GM10266 (cell line): Measurements from ENCODE around the gene ZFP37.
A peak's percentile ranks its signal among the peaks of the same experiment; 100 is the strongest.
"Not testable (repeated sequence)": the region's sequence is repeated elsewhere in the genome, so short reads cannot be mapped to it uniquely, and the experiment has no call there.

Experiments used
- DNase-seq: peaks from one replicate; pipeline ENCODE4 v3.0.0; 2012; ENCODE audit errors: extremely low spot score
- TF ChIP-seq, protein P1 (sequence below): IDR thresholded peaks from 2 replicates; pipeline ENCODE4 v1.5.1; 2012; ENCODE audit warnings: mild to moderate bottlenecking, low read depth; ENCODE audit not compliant: control insufficient read depth, insufficient read depth; ENCODE audit errors: missing control alignments

The ZFP37 gene

GRCh38 chr9:113056191-113057106 is at the start of gene ZFP37:
TSS of gene ZFP37 (minus strand) at chr9:113056724. CDS start at chr9:113056688, 36 bp downstream.
- TF ChIP-seq, protein P1, sequence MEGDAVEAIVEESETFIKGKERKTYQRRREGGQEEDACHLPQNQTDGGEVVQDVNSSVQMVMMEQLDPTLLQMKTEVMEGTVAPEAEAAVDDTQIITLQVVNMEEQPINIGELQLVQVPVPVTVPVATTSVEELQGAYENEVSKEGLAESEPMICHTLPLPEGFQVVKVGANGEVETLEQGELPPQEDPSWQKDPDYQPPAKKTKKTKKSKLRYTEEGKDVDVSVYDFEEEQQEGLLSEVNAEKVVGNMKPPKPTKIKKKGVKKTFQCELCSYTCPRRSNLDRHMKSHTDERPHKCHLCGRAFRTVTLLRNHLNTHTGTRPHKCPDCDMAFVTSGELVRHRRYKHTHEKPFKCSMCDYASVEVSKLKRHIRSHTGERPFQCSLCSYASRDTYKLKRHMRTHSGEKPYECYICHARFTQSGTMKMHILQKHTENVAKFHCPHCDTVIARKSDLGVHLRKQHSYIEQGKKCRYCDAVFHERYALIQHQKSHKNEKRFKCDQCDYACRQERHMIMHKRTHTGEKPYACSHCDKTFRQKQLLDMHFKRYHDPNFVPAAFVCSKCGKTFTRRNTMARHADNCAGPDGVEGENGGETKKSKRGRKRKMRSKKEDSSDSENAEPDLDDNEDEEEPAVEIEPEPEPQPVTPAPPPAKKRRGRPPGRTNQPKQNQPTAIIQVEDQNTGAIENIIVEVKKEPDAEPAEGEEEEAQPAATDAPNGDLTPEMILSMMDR, result no peak
- peak; percentile 64 for DNase-seq

- DNase-seq, result not testable (repeated sequence)
These were observed 48.8 kb upstream of the ZFP37 start for GRCh38 chr9:113105345-113105744.

GRCh38 chr9:113095561-113095960 is 39.0 kb upstream of the ZFP37 start:
- no peak for DNase-seq
- TF ChIP-seq, protein P1, result no peak

DNA sequence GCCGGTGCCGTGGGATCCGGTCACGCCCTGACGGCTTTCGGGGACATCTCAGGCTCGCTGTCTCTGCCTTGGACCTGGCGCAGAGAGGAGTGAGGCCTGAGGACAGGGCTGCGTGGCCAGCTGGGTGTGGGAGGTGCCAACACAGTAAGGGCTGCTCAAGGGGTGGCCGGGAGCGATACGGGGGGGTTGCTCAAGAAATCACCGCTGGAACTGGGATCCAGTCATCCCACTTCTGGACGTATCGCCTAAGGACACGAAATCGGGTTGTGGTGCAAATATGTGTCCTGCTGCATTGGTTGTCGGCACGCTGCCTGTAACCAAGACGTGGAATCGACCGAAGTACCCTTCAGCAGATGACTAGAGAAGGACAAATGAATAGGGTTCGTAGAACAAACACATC is 33.4 kb upstream of the ZFP37 start:
- not testable (repeated sequence) for DNase-seq

DNA sequence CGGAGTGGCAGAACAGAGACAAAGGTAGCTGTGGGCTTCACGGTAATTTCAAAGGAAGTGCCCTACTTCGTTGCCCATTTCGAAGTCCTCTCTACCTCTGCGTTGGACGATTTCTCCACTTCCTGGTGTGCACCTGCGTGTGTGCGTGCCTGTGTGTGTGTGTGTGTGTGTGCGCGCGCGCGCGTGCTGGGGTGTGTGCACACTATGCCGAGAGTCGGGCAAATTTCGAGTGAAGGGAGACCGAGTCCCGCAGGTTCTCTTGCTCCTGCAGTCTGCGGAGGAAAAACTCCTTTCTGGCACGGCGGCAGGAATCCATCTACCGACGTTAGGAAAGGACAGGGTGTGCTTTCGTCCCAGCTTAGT is 32.6 kb upstream of the ZFP37 start:
- not testable (repeated sequence) for DNase-seq

GRCh38 chr9:113088456-113089142 is 32.1 kb upstream of the ZFP37 start:
- DNase-seq, result not testable (repeated sequence)

DNA sequence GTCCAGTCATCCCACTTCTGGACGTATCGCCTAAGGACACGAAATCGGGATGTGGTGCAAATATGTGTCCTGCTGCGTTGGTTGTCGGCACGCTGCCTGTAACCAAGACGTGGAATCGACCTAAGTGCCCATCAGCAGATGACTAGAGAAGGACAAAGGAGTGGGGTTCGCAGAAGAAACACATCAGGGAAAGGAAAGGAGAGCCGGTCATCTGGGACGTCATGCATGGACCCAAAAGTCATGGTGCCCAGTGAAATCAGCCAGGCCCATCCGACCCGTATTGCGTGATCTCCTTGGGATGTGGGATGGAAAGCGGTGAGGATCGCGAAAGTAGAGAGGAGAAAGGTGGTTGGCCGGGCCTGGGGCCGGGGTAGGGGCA is 6.4 kb upstream of the ZFP37 start:
- not testable (repeated sequence) for DNase-seq

DNA sequence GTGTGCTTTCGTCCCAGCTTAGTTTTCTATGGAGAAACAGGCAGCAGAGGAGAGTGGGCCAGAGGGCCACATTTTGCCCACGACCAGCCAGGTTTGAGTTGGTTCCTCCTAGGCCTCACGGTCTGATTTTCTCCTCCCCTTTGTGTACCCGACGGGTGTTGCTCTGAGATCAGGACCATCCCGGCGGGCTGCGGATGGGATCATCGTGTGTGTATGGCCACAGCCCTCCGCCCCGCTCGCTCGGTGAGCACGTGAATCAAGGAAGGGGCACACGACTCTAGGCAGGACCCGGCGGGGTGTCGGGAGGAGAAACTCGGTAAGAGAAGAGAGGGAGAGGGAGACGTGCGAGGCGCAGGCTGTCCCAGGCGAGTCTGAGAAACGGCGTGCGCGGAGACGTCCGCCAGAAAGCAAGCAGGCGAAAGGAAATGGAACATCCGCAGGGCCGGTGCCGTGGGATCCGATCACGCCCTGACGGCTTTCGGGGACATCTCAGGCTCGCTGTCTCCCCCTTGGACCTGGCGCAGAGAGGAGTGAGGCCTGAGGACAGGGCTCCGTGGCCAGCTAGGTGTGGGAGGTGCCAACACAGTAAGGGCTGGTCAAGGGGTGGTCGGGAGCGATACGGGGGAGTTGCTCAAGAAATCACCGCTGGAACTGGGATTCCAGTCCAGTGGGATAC is 5.9 kb upstream of the ZFP37 start:
- not testable (repeated sequence) for DNase-seq

GRCh38 chr9:113061072-113061850 is 4.7 kb upstream of the ZFP37 start:
- DNase-seq, result not testable (repeated sequence)

DNA sequence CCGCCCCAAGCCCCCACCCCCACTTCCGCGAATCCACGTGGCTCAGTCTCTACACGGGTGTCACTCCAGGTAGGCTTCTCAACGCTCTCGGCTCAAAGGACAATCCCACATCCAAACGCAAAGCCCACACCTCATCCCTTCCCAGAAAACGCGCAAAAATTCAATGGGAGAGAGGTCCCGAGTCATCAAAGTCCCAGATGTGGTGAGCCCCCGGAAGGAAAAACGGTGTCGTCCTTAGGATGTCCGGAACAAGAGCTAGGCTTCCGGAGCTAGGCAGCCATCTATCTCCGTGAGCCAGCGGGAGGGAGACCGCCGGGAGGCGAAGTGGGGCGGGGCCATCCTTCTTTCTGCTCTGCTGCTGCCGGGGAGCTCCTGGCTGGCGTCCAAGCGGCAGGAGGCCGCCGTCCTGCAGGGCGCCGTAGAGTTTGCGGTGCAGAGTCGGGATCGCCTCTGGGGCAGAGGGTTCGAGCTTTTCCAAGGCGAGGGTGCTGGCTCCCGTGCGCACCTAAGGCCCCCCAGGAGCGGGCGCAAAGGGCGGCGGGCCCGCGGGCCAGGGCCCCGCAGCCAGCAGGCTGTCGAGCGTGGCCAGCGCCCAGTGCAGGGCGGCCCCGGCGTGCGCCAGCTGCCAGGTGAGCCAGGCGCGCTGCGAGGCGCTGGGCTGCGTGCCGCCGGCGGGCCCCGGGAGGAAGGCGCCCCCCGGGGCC is 3.2 kb upstream of the ZFP37 start:
- not testable (repeated sequence) for DNase-seq

DNA sequence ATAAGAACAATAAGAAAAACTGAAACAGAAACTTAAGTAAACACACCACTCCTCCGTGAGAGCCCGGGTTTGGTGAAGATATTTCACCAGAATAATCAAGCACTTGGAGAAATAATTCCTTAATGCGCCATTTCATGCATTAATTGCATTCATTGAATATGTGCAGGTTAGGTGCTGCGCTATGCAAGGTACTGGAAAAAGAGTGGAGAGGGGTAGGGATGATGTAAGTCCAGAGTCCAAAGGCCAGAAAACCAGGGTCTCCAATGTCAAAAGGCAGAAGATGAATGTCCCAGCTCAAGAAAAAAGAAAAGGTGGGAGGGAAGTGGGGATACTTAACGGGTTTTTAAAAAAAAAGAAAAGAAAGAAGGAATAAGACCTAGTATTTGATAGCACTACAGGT is 669 bp upstream of the ZFP37 start:
- TF ChIP-seq, protein P1, result no peak
- DNase-seq, result no peak
